HG03159 (cell line): ENCODE data around the gene TNFRSF21.
"Not testable (repeated sequence)": the region's sequence is repeated elsewhere in the genome, so short reads cannot be mapped to it uniquely, and the experiment has no call there.

Experiments used
- ATAC-seq: cut with Tn5 transposase; IDR thresholded peaks from one replicate; pipeline ENCODE4 v1.9.1; 2021; ENCODE audit warnings: mild to moderate bottlenecking, moderate library complexity; ENCODE audit not compliant: unreplicated experiment

TNFRSF21 gene

DNA sequence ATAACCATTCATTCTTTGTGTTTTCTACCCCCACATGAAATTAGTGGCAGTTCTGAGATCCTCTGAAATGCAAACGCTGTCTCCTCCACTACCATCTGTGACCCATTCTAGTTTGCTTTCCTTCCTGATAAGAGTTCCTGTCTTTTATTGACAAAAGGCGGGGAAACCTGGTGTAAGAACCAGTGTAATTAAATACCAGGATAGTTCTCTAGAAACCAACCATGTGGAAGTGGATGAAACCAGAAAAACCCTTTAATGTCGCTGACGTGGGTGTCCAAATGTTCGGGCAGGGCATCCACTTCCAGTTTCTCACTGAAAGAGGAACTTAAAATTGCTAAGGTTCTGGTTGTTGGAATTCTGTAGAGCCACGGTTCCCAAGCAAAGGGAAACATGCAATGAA is 79.1 kb downstream of the TNFRSF21 start:
- no peak for ATAC-seq

GRCh38 chr6:47229255-47229654 is 80.5 kb downstream of the TNFRSF21 start:
- ATAC-seq: no peak

DNA sequence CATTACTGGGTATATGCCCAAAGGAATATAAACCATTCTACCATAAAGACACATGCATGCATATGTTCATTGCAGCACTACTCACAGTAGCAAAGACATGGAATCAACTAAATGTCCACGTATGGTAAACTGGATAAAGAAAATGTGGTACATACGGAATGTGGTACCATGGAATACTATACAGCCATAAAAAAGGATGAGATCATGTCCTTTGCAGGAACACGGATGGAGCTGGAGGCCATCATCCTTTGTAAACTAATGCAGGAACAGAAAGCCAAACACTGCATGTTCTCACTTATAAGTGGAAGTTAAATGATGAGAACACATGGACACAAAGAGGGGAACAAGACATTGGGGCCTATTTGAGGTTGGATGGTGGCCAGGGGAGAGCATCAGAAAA is 81.6 kb downstream of the TNFRSF21 start:
- ATAC-seq: not testable (repeated sequence)

- not testable (repeated sequence) for ATAC-seq
These were observed 86.5 kb downstream of the TNFRSF21 start for GRCh38 chr6:47223251-47223650.

DNA sequence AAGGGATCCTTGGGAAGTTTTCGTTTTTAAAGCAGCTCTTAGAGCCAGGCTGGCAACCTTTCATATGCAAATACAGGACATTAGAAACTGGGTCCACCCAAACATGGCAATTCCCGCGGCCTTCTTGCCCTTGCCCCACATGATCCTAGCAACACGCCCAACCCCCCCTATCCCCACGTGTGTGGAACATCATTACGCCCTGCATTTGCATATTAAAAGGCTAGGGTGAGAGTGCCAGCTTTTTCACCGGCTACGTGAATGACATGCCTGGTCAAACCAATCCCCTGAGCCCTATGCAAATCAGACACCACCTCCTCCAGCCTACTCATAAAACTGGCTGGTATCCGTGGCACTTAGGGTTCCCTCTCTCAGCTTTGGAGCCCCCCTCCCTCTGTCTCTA is 88.1 kb downstream of the TNFRSF21 start:
- no peak for ATAC-seq

GRCh38 chr6:47209632-47210031 is 100.1 kb downstream of the TNFRSF21 start:
- no peak for ATAC-seq

- ATAC-seq: no peak
These were observed 102.4 kb downstream of the TNFRSF21 start for GRCh38 chr6:47207261-47207660.

GRCh38 chr6:47206626-47207025 is 103.1 kb downstream of the TNFRSF21 start:
- ATAC-seq: no peak

GRCh38 chr6:47203938-47204611 is 105.6 kb downstream of the TNFRSF21 start:
- ATAC-seq: no peak

- ATAC-seq: peak; percentile 85
These were observed 106.3 kb downstream of the TNFRSF21 start for GRCh38 chr6:47203266-47203937.

- no peak for ATAC-seq
These were observed 107.0 kb downstream of the TNFRSF21 start for GRCh38 chr6:47202644-47203205.

- no peak for ATAC-seq
These were observed 109.0 kb downstream of the TNFRSF21 start for GRCh38 chr6:47200536-47201334.

GRCh38 chr6:47197682-47198640 is 111.7 kb downstream of the TNFRSF21 start:
- ATAC-seq: peak; percentile 42

DNA sequence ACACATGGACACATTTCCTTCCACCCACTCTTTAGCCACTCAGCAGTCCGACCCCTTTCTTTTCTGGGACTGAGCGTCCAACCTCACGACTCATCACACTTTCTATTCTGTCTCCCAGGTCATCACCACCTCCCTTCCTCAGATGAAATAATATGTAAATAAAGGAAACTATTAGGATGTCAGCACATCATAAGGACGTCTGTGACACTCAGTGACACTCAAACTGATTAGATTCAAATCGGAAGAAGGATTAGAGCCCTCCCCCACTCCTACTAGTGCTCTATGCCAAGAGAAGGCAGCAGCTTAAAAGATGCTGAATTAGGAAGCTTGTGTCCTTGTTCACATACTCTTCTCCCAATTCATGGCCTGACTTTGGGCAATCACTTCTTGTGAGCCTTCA is 113.6 kb downstream of the TNFRSF21 start:
- ATAC-seq: no peak

GRCh38 chr6:47195011-47195650 is 114.6 kb downstream of the TNFRSF21 start:
- no peak for ATAC-seq

DNA sequence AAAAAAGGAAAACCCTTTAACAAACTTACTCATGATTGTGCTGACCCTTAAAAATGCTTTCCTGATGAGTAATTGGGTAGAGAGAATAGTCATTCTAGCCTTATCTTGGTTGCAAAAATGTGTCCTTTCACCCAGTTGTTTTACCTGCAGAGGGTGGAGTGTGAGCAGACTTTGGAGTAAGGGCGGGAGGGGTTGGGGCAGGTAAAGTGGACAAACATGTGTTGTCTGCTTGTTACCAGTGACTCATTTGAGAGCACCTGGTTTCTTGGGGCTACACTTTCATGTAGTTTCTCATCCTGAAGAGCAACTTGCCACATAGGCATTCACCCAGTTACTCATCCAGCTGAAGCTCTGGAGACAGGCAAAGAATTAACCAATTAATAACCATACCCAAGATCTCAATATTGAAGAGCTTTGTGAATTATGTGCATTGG is 121.1 kb downstream of the TNFRSF21 start:
- no peak for ATAC-seq

GRCh38 chr6:47187893-47188587 is 121.7 kb downstream of the TNFRSF21 start:
- ATAC-seq: no peak

- no peak for ATAC-seq
These were observed 122.6 kb downstream of the TNFRSF21 start for GRCh38 chr6:47187113-47187512.

GRCh38 chr6:47182291-47182957 is 127.3 kb downstream of the TNFRSF21 start:
- no peak for ATAC-seq
